Measurements from ENCODE around the gene FBXL16. TPM values are rescaled to one million over a fixed set of nuclear protein-coding genes. Genes with fewer than 3 reads are reported as not detected.

Gene FBXL16
- total RNA-seq, 1 donor from 2014 or later = 85.1 TPM

GRCh38 chr16:670485-671352, 34.9 kb downstream of the FBXL16 start:
- peaks cover 2% of the 10 kb centered on the region for H3K4me1 Mint-ChIP-seq (ENCODE audit: low read depth, unreplicated experiment)
- DNase-seq = no peak
- H3K27ac Mint-ChIP-seq (ENCODE audit: unreplicated experiment) = no peak overlapping the region
- no peaks in the 10 kb centered on the region for H3K36me3 Mint-ChIP-seq (ENCODE audit: unreplicated experiment)
- H3K27me3 Mint-ChIP-seq (ENCODE audit: unreplicated experiment) = peaks cover 6% of the 10 kb centered on the region
- peaks cover 3% of the 10 kb centered on the region for H3K9me3 Mint-ChIP-seq (ENCODE audit: unreplicated experiment)
- no peak overlapping the region for H3K4me3 Mint-ChIP-seq (ENCODE audit: unreplicated experiment)
- no peak for TF ChIP-seq CTCF (IDR thresholded peaks at IDR 0.05; ENCODE audit: partially characterized antibody, unreplicated experiment)

GRCh38 chr16:669666-670065, 35.9 kb downstream of the FBXL16 start:
- no peak overlapping the region for H3K27ac Mint-ChIP-seq (ENCODE audit: unreplicated experiment)
- H3K27me3 Mint-ChIP-seq (ENCODE audit: unreplicated experiment) = peaks cover 4% of the 10 kb centered on the region
- H3K4me3 Mint-ChIP-seq (ENCODE audit: unreplicated experiment) = no peak overlapping the region
- H3K9me3 Mint-ChIP-seq (ENCODE audit: unreplicated experiment) = peaks cover under 1% of the 10 kb centered on the region
- H3K36me3 Mint-ChIP-seq (ENCODE audit: unreplicated experiment) = no peaks in the 10 kb centered on the region
- DNase-seq = no peak
- TF ChIP-seq CTCF (IDR thresholded peaks at IDR 0.05; ENCODE audit: partially characterized antibody, unreplicated experiment) = no peak
- H3K4me1 Mint-ChIP-seq (ENCODE audit: low read depth, unreplicated experiment) = peaks cover 2% of the 10 kb centered on the region

GRCh38 chr16:668519-669171, 37.0 kb downstream of the FBXL16 start:
- H3K27ac Mint-ChIP-seq (ENCODE audit: unreplicated experiment) = no peak overlapping the region
- H3K4me1 Mint-ChIP-seq (ENCODE audit: low read depth, unreplicated experiment) = peaks cover 2% of the 10 kb centered on the region
- H3K9me3 Mint-ChIP-seq (ENCODE audit: unreplicated experiment) = peaks cover 2% of the 10 kb centered on the region
- peak overlapping the region; percentile 65 for H3K4me3 Mint-ChIP-seq (ENCODE audit: unreplicated experiment)
- DNase-seq = no peak
- H3K27me3 Mint-ChIP-seq (ENCODE audit: unreplicated experiment) = peaks cover 2% of the 10 kb centered on the region
- no peak for TF ChIP-seq CTCF (IDR thresholded peaks at IDR 0.05; ENCODE audit: partially characterized antibody, unreplicated experiment)
- no peaks in the 10 kb centered on the region for H3K36me3 Mint-ChIP-seq (ENCODE audit: unreplicated experiment)

- peaks cover 2% of the 10 kb centered on the region for H3K9me3 Mint-ChIP-seq (ENCODE audit: unreplicated experiment)
- peaks cover 2% of the 10 kb centered on the region for H3K4me1 Mint-ChIP-seq (ENCODE audit: low read depth, unreplicated experiment)
- peak within 1 kb of the TSS; percentile 65 for H3K4me3 Mint-ChIP-seq (ENCODE audit: unreplicated experiment)
- peak; percentile 96 for DNase-seq
- peak within 1 kb of the TSS; percentile 76 for H3K27ac Mint-ChIP-seq (ENCODE audit: unreplicated experiment)
- H3K36me3 Mint-ChIP-seq (ENCODE audit: unreplicated experiment) = no peaks in the 10 kb centered on the region
- peaks cover 3% of the 10 kb centered on the region for H3K27me3 Mint-ChIP-seq (ENCODE audit: unreplicated experiment)
- peak; percentile 77 for TF ChIP-seq CTCF (IDR thresholded peaks at IDR 0.05; ENCODE audit: partially characterized antibody, unreplicated experiment)
These were observed 37.7 kb downstream of the FBXL16 start, which contains the start of gene RHOT2 for GRCh38 chr16:667780-668518. RHOT2 (plus strand) TSS chr16:668132; CDS start chr16:668200, 68 bp downstream.
